H9 (cell line): Measurements from ENCODE around the gene C18orf54. TPM values are rescaled to one million over a fixed set of nuclear protein-coding genes. Genes with fewer than 3 reads are reported as not detected.

Experiments
- DNase-seq: peaks from one replicate; pipeline ENCODE4 v3.0.0-alpha.2; 2017
- H2AFZ ChIP-seq: one replicate; pipeline ENCODE4 v1.6.1; 2013; ENCODE audit warnings: mild to moderate bottlenecking, low read length, control low read depth, moderate library complexity
- H2AK5ac ChIP-seq: 2 replicates; pipeline ENCODE4 v1.6.1; 2013; ENCODE audit warnings: low read length, control low read depth, mixed read lengths; ENCODE audit not compliant: insufficient read length
- H2BK120ac ChIP-seq: one replicate; pipeline ENCODE4 v1.6.1; 2013; ENCODE audit warnings: low read depth, mild to moderate bottlenecking, low read length, control low read depth, inconsistent platforms; ENCODE audit not compliant: poor library complexity, severe bottlenecking
- H2BK12ac ChIP-seq: 2 replicates; pipeline ENCODE4 v1.6.1; 2013; ENCODE audit warnings: low read length, control low read depth, mixed read lengths, low read depth; ENCODE audit not compliant: insufficient read length
- H2BK15ac ChIP-seq: 2 replicates; pipeline ENCODE4 v1.6.1; 2013; ENCODE audit warnings: low read depth, low read length, control low read depth
- H2BK20ac ChIP-seq: one replicate; pipeline ENCODE4 v1.6.1; 2013; ENCODE audit warnings: low read depth, mild to moderate bottlenecking, low read length, control low read depth, inconsistent platforms; ENCODE audit not compliant: poor library complexity, severe bottlenecking
- H2BK5ac ChIP-seq: 2 replicates; pipeline ENCODE4 v1.6.1; 2013; ENCODE audit warnings: low read length, control low read depth, mixed read lengths; ENCODE audit not compliant: insufficient read length
- H3K14ac ChIP-seq: 2 replicates; pipeline ENCODE4 v1.6.1; 2013; ENCODE audit warnings: low read length, control low read depth; ENCODE audit not compliant: insufficient read depth
- H3K18ac ChIP-seq: 2 replicates; pipeline ENCODE4 v1.6.1; 2013; ENCODE audit warnings: low read depth, mild to moderate bottlenecking, mixed read lengths, low read length, control low read depth; ENCODE audit not compliant: insufficient read length
- H3K23ac ChIP-seq: 2 replicates; pipeline ENCODE4 v1.6.1; 2013; ENCODE audit warnings: low read length, control low read depth, mixed read lengths, low read depth; ENCODE audit not compliant: insufficient read length
- H3K23me2 ChIP-seq: 2 replicates; pipeline ENCODE4 v1.6.1; 2013; ENCODE audit warnings: low read depth, mild to moderate bottlenecking, mixed read lengths, low read length, control low read depth; ENCODE audit not compliant: insufficient read length, poor library complexity, severe bottlenecking
- H3K27ac ChIP-seq: 2 replicates; pipeline ENCODE4 v1.5.1; 2013; ENCODE audit warnings: low read length, control low read depth, mixed read lengths, low read depth; ENCODE audit not compliant: insufficient read length
- H3K27me3 ChIP-seq: 2 replicates; pipeline ENCODE4 v1.6.1; 2013; ENCODE audit warnings: low read length, control low read depth, inconsistent platforms; ENCODE audit not compliant: insufficient read depth
- H3K4ac ChIP-seq: 2 replicates; pipeline ENCODE4 v1.6.1; 2013; ENCODE audit warnings: low read depth, mild to moderate bottlenecking, control low read depth, inconsistent platforms, low read length, moderate library complexity
- H3K4me1 ChIP-seq: 2 replicates; pipeline ENCODE4 v1.6.1; 2013; ENCODE audit warnings: low read length, control low read depth, inconsistent platforms; ENCODE audit not compliant: insufficient read depth
- H3K4me2 ChIP-seq: 2 replicates; pipeline ENCODE4 v1.6.1; 2013; ENCODE audit warnings: low read length, control low read depth, mixed read lengths; ENCODE audit not compliant: insufficient read length, insufficient read depth
- H3K56ac ChIP-seq: 2 replicates; pipeline ENCODE4 v1.6.1; 2013; ENCODE audit warnings: low read depth, mild to moderate bottlenecking, mixed read lengths, low read length, control low read depth; ENCODE audit not compliant: insufficient read length
- H3K79me1 ChIP-seq: 2 replicates; pipeline ENCODE4 v1.6.1; 2013; ENCODE audit warnings: low read depth, mild to moderate bottlenecking, moderate library complexity, low read length, control low read depth, inconsistent platforms; ENCODE audit not compliant: insufficient read depth, poor library complexity, severe bottlenecking
- H3K79me2 ChIP-seq: 2 replicates; pipeline ENCODE4 v1.6.1; 2013; ENCODE audit warnings: low read length, control low read depth, inconsistent platforms; ENCODE audit not compliant: insufficient read depth
- H3K9ac ChIP-seq: 2 replicates; pipeline ENCODE4 v1.6.1; 2013; ENCODE audit warnings: low read length, control low read depth, mixed read lengths; ENCODE audit not compliant: insufficient read length; ENCODE audit errors: extremely low read depth
- H3K9me3 ChIP-seq: one replicate; pipeline ENCODE4 v1.6.1; 2013; ENCODE audit warnings: low read depth, low read length, inconsistent platforms; ENCODE audit not compliant: control insufficient read depth
- H3T11ph ChIP-seq: one replicate; pipeline ENCODE4 v1.6.1; 2013; ENCODE audit warnings: mild to moderate bottlenecking, low read length, control low read depth, inconsistent platforms
- H4K20me1 ChIP-seq: one replicate; pipeline ENCODE4 v1.6.1; 2013; ENCODE audit not compliant: control insufficient read depth, insufficient read length, insufficient read depth
- H4K5ac ChIP-seq: 2 replicates; pipeline ENCODE4 v1.6.1; 2013; ENCODE audit warnings: low read depth, mild to moderate bottlenecking, mixed read lengths, low read length, control low read depth; ENCODE audit not compliant: insufficient read length
- H4K8ac ChIP-seq: replicated peaks from 2 replicates; pipeline ENCODE4 v1.6.1; 2013; ENCODE audit warnings: low read length, control low read depth, mixed read lengths, low read depth; ENCODE audit not compliant: insufficient read length
- H4K91ac ChIP-seq: 2 replicates; pipeline ENCODE4 v1.6.1; 2013; ENCODE audit warnings: low read depth, mild to moderate bottlenecking, moderate library complexity, mixed read lengths, low read length, control low read depth; ENCODE audit not compliant: insufficient read length
- H3K27ac Mint-ChIP-seq, 3 experiments: 2 replicates in 2 of 3; 3 replicates in 1 of 3; pipeline ENCODE4 v1.8.0; 2020 to 2021; ENCODE audit warnings: mixed read lengths in 3 of 3, mild to moderate bottlenecking in 1 of 3, moderate library complexity in 1 of 3
- H3K27me3 Mint-ChIP-seq: 2 replicates; pipeline ENCODE4 v1.8.0; 2021; ENCODE audit warnings: low read depth, mild to moderate bottlenecking, moderate library complexity, mixed read lengths
- H3K36me3 Mint-ChIP-seq, 3 experiments: 2 replicates in 2 of 3; 3 replicates in 1 of 3; pipeline ENCODE4 v1.8.0; 2020 to 2021; ENCODE audit warnings: low read depth in 3 of 3, mixed read lengths in 3 of 3; ENCODE audit not compliant: insufficient read depth in 1 of 3
- H3K4me1 Mint-ChIP-seq, 2 experiments: 2 replicates each; pipeline ENCODE4 v1.8.0; 2020; ENCODE audit warnings: mixed read lengths in 2 of 2
- H3K4me3 Mint-ChIP-seq, 2 experiments: 2 replicates in 1 of 2; 3 replicates in 1 of 2; pipeline ENCODE4 v1.8.0; 2020 to 2021; ENCODE audit warnings: mild to moderate bottlenecking in 2 of 2, mixed read lengths in 2 of 2, moderate library complexity in 1 of 2
- H3K9me3 Mint-ChIP-seq, 2 experiments: 2 replicates in 1 of 2; 3 replicates in 1 of 2; pipeline ENCODE4 v1.8.0; 2020; ENCODE audit warnings: mild to moderate bottlenecking in 2 of 2, mixed read lengths in 2 of 2, moderate library complexity in 1 of 2
- WGBS: extraction: QIAGEN DNeasy Blood & Tissue Kit; methylation state at CpG from one replicate; pipeline ENCODE4 v1.1.7; 2013; ENCODE audit warnings: missing lambda C conversion rate, low lambda C conversion rate, mixed read lengths; ENCODE audit not compliant: insufficient read length; ENCODE audit errors: extremely low coverage; 5-methylcytosine and 5-hydroxymethylcytosine counted together
- total RNA-seq: library from RNA; stranded (reverse); gene quantifications from 2 replicates; pipeline ENCODE4 v1.2.1, GENCODE V29; 2021
- TF ChIP-seq, protein P1 (sequence below): fragments of 200-600 bp; sonication (generic); conservative IDR thresholded peaks from 3 replicates; pipeline ENCODE4 v1.8.0; 2021; ENCODE audit warnings: antibody characterized with exemption, mild to moderate bottlenecking

Gene C18orf54
- total RNA-seq, 1 experiment from 2014 or later = 21.6 TPM

DNA sequence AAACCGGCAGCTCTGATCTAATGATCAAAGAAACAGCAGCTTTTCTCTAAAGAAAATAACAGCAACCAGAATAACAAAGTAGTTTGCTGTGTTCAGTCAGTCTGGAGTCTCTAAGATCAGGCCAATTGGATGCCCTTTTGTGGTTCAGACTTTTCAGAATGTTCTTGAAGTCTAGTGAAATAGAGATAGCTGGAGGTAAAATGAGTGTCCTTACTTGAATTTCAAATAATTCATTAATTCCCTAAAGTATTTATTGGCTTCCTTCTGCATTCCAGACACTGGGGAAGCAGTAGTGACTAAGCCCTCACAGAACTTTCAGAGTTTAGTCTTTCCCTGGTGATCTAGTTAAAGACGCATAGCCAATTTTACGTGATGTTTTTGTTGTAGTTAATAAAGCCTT is 58.7 kb downstream of the C18orf54 start:
- Histone ChIP-seq H2BK20ac (no peak overlapping the region), H3K79me2 (no peaks in the 10 kb centered on the region), H3K79me1 (no peaks in the 10 kb centered on the region), H4K8ac (no peak overlapping the region), H3K9ac (no peak overlapping the region), H3K27ac (no peak overlapping the region), H4K91ac (no peak overlapping the region), H3T11ph (no peak overlapping the region), H2BK5ac (no peak overlapping the region), H3K56ac (no peak overlapping the region), H3K18ac (no peak overlapping the region), H3K23me2 (no peaks in the 10 kb centered on the region), H3K23ac (no peak overlapping the region), H3K4me1 (no peaks in the 10 kb centered on the region), H2BK15ac (no peak overlapping the region), H4K20me1 (no peaks in the 10 kb centered on the region), H3K4ac (no peak overlapping the region), H3K9me3 (no peaks in the 10 kb centered on the region), H3K4me2 (no peak overlapping the region), H3K14ac (no peak overlapping the region), H2BK120ac (no peak overlapping the region), H3K27me3 (no peaks in the 10 kb centered on the region), H4K5ac (no peak overlapping the region), H2AK5ac (no peak overlapping the region), H2AFZ (no peak overlapping the region), H2BK12ac (no peak overlapping the region)
- Mint-ChIP-seq H3K9me3 (no peaks in the 10 kb centered on the region), H3K36me3 (no peaks in the 10 kb centered on the region), H3K27ac (no peak overlapping the region), H3K4me3 (no peak overlapping the region), H3K27me3 (no peaks in the 10 kb centered on the region), H3K4me1 (peaks cover 2 to 6% of the 10 kb centered on the region in 2 experiments; a peak in 2 of 4 replicates)
- no CpG with 5 or more reads among the region's 3 CpGs for WGBS
- TF ChIP-seq, protein P1, sequence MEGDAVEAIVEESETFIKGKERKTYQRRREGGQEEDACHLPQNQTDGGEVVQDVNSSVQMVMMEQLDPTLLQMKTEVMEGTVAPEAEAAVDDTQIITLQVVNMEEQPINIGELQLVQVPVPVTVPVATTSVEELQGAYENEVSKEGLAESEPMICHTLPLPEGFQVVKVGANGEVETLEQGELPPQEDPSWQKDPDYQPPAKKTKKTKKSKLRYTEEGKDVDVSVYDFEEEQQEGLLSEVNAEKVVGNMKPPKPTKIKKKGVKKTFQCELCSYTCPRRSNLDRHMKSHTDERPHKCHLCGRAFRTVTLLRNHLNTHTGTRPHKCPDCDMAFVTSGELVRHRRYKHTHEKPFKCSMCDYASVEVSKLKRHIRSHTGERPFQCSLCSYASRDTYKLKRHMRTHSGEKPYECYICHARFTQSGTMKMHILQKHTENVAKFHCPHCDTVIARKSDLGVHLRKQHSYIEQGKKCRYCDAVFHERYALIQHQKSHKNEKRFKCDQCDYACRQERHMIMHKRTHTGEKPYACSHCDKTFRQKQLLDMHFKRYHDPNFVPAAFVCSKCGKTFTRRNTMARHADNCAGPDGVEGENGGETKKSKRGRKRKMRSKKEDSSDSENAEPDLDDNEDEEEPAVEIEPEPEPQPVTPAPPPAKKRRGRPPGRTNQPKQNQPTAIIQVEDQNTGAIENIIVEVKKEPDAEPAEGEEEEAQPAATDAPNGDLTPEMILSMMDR = no peak
- DNase-seq = no peak
